HTR-8/SVneo (cell line): ENCODE data around the gene GOLGA6L7.
"Not testable (repeated sequence)": the region's sequence is repeated elsewhere in the genome, so short reads cannot be mapped to it uniquely, and the experiment has no call there.

ENCODE experiments used
- DNase-seq: peaks from one replicate; pipeline ENCODE4 v3.0.0; 2011; ENCODE audit warnings: low spot score, mixed read lengths; ENCODE audit not compliant: insufficient read length
- FAIRE-seq: peaks from 2 replicates; lab custom pipeline; 2011; peaks lifted over from hg19 to GRCh38; lab: Jason Lieb, UNC

GOLGA6L7 gene

DNA sequence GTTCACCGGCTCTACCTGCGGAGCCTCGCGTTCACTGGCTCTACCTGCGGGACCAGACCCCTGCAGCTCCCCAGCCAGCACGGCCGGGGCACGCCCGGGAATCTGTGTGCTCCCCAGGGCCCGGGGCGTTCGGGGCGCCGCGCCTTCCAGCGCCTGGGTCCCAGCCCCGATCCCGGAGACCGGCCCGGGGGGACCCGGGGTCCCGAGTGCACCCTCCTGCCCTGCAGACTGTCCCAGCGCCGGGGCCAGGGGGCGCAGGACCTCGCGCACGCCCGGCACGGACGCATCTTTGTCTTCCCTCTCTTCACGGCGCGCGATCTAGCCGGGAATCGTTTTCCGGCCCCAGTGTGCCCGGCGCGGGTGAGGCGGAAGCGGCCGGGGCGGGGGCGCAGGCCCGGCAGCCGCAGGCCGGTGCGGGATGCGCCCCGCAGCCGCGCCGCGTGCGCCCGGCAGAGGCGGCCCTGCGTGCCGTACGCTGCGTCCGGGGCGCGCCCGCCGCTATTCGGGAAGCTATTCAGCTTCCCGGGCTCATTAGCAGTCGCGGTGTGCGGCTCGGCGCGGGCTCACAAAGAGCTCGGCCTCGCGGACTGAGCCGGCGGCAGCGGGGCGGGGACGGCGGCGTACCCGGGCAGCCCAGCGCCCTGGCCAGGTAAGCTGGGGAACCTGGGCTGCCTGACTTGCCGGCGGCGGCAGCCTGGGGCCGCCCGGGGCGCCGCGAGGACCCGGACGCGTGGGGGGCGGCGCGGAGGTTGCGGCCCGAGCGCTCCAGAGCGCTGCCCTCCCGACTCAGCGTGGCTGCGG is 37.4 kb upstream of the GOLGA6L7 start, which contains the start of gene APBA2:
TSS of gene APBA2 (plus strand) at position 345 of the 801 bp plus-strand sequence. CDS start 167,911 bp downstream, outside the sequence.
- DNase-seq = peak; percentile 23
- FAIRE-seq = no peak

- no peak for DNase-seq
- FAIRE-seq = no peak
Observed at GRCh38 chr15:28885128-28885629, 36.7 kb upstream of the GOLGA6L7 start.

- no peak for DNase-seq
- no peak for FAIRE-seq
Observed at GRCh38 chr15:28884151-28884940, 35.9 kb upstream of the GOLGA6L7 start.

- DNase-seq (no peak), FAIRE-seq (no peak)
Observed at GRCh38 chr15:28881600-28881999, 33.2 kb upstream of the GOLGA6L7 start.

DNA sequence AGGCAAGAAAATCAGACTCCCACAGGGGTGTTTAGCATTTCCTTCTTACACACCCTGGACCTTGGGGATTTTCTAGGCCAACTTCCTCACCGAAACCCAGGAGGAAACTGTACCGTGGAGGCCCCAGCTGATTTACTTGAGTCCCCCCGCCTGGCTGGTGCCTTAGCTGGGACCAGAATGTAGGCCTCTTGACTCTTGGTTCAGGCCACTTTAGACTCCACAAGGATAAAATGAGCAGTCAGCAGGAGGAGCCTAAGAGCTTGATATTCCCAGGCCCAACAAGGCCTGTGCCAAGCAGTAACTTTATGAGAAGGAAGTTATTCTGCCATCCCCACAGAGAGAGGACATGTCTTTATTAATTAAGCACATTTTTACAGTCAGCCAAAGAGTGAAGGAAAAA is 32.7 kb upstream of the GOLGA6L7 start:
- DNase-seq = no peak
- FAIRE-seq = no peak

DNA sequence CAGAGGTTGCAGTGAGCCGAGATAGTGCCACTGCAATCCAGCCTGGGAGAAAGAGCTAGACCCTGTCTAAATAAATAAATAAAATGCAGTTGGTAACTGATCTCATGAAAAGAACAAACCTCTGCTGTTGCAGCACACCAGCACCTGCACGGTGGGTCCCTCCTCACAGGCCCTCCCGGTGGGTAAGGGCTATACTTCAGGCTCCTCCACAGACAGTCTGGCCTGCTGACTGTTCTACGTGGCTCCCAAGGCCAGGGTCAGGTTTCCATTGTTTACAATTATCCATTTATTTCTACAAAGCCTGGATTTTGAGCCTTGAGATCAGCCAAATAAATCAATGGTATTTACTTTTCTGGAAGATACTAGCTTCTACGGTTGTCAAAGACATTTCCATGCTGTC is 32.2 kb upstream of the GOLGA6L7 start:
- DNase-seq = no peak
- FAIRE-seq = no peak

DNA sequence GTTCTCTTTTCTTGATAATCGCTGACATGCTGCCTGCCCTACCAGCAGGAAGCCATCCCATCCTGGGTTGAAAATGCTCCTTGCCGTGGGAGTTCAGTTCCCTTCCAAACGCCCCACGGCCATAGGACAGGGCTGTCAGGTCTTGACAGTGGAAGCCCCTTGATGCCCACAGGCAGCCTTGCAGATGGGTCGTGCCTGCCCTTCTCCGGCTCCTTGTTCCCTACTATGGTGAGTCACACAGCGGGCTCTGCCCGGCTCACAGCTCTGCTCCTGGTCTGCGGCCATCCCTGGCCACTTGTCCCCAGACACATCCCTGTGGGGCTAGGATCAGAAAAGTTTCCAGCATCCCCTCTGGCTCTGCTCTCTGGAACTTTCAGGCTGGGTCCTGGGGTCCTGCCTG is 31.1 kb upstream of the GOLGA6L7 start:
- no peak for FAIRE-seq

GRCh38 chr15:28878209-28878608 is 29.8 kb upstream of the GOLGA6L7 start:
- no peak for FAIRE-seq
- DNase-seq = no peak

More for the DNA sequence above, 31.1 kb upstream of the GOLGA6L7 start:
- no peak for DNase-seq

GRCh38 chr15:28876845-28877185 is 28.4 kb upstream of the GOLGA6L7 start:
- DNase-seq (no peak), FAIRE-seq (no peak)

GRCh38 chr15:28876131-28876844 is 27.8 kb upstream of the GOLGA6L7 start:
- FAIRE-seq (no peak), DNase-seq (no peak)

DNA sequence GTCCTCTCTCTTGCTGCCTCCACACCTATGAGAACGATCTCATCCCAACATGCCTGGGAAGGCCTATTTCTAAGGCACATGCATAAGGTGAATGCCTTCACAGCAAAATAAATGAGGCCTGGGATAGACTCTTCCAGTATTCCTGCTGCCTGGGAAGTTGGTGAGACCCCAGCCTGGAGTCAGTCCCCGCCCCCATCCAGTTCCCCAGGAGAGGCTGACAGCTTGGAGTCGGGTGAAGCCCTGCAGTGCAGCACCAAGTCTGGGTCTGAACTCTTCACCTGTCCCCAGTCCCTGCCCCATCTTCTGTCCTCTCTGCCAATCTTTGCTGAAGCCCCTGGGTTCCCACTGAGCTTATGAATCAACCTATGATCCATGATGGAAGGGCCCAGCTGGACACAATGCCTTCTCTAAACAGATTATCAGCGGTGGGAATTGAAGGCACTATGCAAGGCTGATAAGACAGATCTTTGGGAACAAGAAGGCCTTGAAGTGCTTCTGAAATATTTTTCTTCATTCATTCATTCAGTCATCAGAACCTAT is 27.1 kb upstream of the GOLGA6L7 start:
- no peak for DNase-seq
- no peak for FAIRE-seq

- FAIRE-seq (no peak), DNase-seq (no peak)
Observed at GRCh38 chr15:28873585-28874190, 25.2 kb upstream of the GOLGA6L7 start.

DNA sequence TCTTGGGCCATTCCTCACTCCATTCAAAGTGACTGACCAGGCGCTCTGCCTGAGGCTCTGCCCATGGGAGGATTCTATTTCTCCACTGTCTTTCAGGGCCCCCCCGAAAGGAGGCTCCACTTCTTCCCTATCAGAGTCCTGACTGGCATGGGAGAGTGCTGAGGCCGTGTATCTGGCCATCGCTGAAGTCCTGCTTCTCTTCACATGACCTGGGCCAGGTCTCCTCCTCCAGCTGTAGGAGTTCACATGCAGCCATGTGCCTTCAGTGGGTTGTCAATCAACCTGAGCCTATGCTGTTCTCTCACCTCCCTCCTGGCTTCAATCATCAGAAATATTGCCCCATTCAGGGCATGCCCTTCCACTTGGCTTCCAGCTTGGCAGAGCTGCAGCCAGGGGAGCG is 24.6 kb upstream of the GOLGA6L7 start:
- DNase-seq (no peak), FAIRE-seq (no peak)

- FAIRE-seq (no peak), DNase-seq (no peak)
Observed at GRCh38 chr15:28871168-28871567, 22.7 kb upstream of the GOLGA6L7 start.

DNA sequence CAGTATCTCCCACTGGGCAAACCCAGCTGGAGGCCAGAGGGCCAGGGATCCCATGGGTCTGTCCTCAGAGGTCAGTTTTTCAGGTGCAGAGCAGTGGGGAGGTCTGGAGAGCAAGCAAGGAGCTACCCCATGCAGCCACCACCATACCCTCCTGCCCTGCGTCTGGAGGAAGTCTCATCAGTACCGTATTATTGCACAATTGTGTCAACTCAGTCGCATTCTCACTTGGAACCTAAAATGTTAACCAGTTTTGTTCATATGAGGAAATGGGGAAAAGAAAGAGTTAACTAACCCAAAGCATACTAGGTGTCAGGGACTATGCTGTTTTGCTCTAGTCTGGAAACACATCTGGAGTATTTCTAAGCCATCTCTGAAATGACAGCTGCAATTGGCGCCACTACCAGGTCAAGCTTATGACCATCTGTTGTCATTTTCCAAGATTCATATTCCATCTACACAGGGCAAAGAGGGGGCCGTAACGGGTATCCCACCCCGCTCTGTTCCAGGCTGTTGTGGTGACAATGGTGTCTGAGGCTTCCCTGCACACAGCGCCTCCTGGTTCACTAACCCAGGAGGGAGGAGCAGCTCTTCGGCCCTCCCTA is 20.4 kb upstream of the GOLGA6L7 start:
- FAIRE-seq = no peak
- no peak for DNase-seq

DNA sequence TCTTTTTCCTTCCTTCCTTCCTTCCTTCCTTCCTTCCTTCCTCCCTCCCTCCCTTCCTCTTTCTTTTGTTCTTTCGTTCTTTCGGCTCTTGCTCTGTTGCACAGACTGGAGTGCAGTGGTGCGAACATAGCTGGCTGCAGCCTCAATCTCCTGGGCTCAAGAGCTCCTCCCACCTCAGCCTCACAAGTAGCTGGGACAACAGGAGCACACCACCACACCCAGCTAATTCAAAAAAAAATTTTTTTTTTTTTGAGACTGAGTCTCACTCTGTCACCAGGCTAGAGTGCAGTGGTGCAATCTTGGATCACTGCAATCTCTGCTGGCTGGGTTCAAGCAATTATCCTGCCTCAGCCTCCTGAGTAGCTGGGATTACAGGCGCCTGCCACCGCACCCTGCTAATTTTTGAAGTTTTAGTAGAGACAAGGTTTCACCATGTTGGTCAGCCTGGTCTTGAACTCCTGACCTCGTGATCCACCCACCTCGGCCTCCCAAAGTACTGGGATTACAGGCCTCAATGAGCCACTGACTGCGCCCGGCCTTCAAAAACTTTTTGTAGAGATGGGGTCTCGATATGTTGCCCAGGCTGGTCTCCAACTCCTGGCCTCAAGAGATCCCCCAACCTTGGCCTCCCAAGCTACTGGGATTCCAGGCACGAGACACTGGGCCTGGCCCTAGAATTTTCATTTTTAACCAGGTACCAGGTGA is 13.3 kb upstream of the GOLGA6L7 start:
- DNase-seq, FAIRE-seq: not testable (repeated sequence)

DNA sequence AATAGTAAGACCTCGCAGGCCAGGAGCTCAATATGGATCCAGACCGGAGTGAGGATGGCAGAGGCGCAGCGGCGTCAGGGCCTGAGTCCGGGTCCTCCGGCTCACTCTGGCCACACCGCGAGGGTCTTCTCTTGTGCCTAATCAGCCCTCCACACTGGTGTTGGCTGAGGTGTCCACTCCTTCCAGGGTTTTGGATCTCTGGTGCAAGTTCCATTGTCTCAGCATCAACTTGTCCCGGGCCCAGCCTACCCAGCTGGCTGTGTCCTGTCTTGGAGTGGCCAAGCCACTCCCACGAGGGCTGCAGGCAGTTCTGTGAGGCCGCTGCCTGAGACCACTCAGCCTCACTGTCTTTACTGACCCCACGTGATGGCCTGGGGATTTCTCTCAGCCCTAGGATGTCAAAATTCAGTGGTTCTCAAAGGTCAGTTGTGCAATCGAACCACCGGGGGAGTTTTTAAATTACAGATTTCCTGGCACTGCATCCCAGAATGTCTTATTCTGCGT is 12.6 kb upstream of the GOLGA6L7 start:
- FAIRE-seq (no peak), DNase-seq (no peak)

- FAIRE-seq, DNase-seq: not testable (repeated sequence)
Observed at GRCh38 chr15:28854578-28854977, 6.1 kb upstream of the GOLGA6L7 start.

GRCh38 chr15:28853654-28854053 is 5.2 kb upstream of the GOLGA6L7 start:
- not testable (repeated sequence) for FAIRE-seq, DNase-seq
